Kidney (tissue), 14 donors: ENCODE data around the gene DAB1. TPM values are rescaled to one million over a fixed set of nuclear protein-coding genes. Genes with fewer than 3 reads are reported as not detected.

Experiments used
- DNase-seq, 5 donors: peaks; one replicate each; pipeline ENCODE4 v3.0.0-alpha.2; 2013 to 2020
- FAIRE-seq: peaks from 2 replicates; lab custom pipeline; 2012; peaks lifted over from hg19 to GRCh38; lab: Jason Lieb, UNC
- H3K27ac ChIP-seq, 2 donors: one replicate each; pipeline ENCODE4 v1.7.0; 2013; ENCODE audit warnings: low read depth in 2 of 2, low read length in 2 of 2, inconsistent platforms in 1 of 2
- H3K27me3 ChIP-seq: one replicate; pipeline ENCODE4 v1.7.1; 2013; ENCODE audit warnings: low read length, inconsistent platforms; ENCODE audit not compliant: control insufficient read depth, insufficient read depth
- H3K36me3 ChIP-seq, 3 donors: one replicate each; pipeline versions ENCODE4 v1.7.0 to v1.7.1; 2013; ENCODE audit warnings: low read length in 3 of 3, control low read depth in 1 of 3, inconsistent platforms in 1 of 3; ENCODE audit not compliant: insufficient read depth in 3 of 3, control insufficient read depth in 2 of 3
- H3K4me1 ChIP-seq, 3 donors: one replicate each; pipeline versions ENCODE4 v1.7.0 to v1.7.1; 2013; ENCODE audit warnings: low read length in 3 of 3, inconsistent platforms in 1 of 3, low read depth in 1 of 3; ENCODE audit not compliant: control insufficient read depth in 2 of 3, insufficient read depth in 2 of 3
- H3K4me3 ChIP-seq, 3 donors: one replicate each; pipeline versions ENCODE4 v1.7.0 to v1.8.1; 2013; ENCODE audit warnings: low read length in 3 of 3, control low read depth in 1 of 3, inconsistent platforms in 1 of 3
- H3K9ac ChIP-seq, 3 donors: one replicate each; pipeline versions ENCODE4 v1.7.0 to v1.7.1; 2013; ENCODE audit warnings: low read length in 3 of 3, control low read depth in 1 of 3, inconsistent platforms in 1 of 3
- H3K9me3 ChIP-seq, 3 donors: one replicate each; pipeline versions ENCODE4 v1.7.0 to v1.7.1; 2013; ENCODE audit warnings: low read length in 3 of 3, control low read depth in 1 of 3, inconsistent platforms in 1 of 3; ENCODE audit not compliant: control insufficient read depth in 2 of 3, insufficient read depth in 1 of 3
- CTCF ChIP-seq: IDR thresholded peaks from 3 replicates; pipeline ENCODE4 v1.5.1; 2012; ENCODE audit warnings: mild to moderate bottlenecking, moderate library complexity, borderline replicate concordance; ENCODE audit not compliant: insufficient read depth; ENCODE audit errors: extremely low read depth
- intact Hi-C: fragments of 100-400 bp; cut with DNase I; formaldehyde crosslinking; loops from one replicate; pipeline ENCODE4 v1.11.1; 2022
- polyA plus RNA-seq: library from polyadenylated mRNA; stranded (reverse); fragments of 350-450 nt; fragmentation: Illumina TruSeq; extraction: RNeasy Lipid Tissue Mini Kit (QIAGEN cat#74804); gene quantifications from one replicate; pipeline ENCODE4 v1.2.3, GENCODE V29; 2014; ENCODE audit warnings: low read depth, low replicate concordance; ENCODE audit not compliant: insufficient read depth
- total RNA-seq: library from RNA; stranded (reverse); fragmentation: NEBNext Ultra II Directional; extraction: Animal tissue kit (Norgen Biotek cat#: 25700); gene quantifications from one replicate; pipeline ENCODE4 v1.2.1, GENCODE V29; 2021
- donor health status: control.
- donor health status: control.
- donor health status: control.
- donor health status: control.
- donor health status: control.
- donor health status: DM: yes; HTN: yes; CAD: no.
- donor health status: Normal renal cell carcinoma (clear cell type).

DAB1 gene
- total and polyA plus RNA-seq, 2 donors from 2014 or later = 2.3 TPM; not detected in 1

- no peak for FAIRE-seq
- Histone ChIP-seq H3K4me3 (no peak overlapping the region), H3K9ac (no peak overlapping the region), H3K9me3 (no peaks in the 10 kb centered on the region), H3K27ac (no peak overlapping the region), H3K36me3 (no peaks in the 10 kb centered on the region), H3K27me3 (no peaks in the 10 kb centered on the region), H3K4me1 (peaks cover 0 to 2% (median 0%) of the 10 kb centered on the region in 3 donors)
- no peak for DNase-seq
- intact Hi-C loops = no loop called here
- no peak for TF ChIP-seq CTCF
Measured at GRCh38 chr1:56983484-56983883, 440.4 kb downstream of the DAB1 start.

GRCh38 chr1:56979986-56980755 is 443.7 kb downstream of the DAB1 start:
- Histone ChIP-seq H3K4me3 (no peak overlapping the region), H3K27ac (no peak overlapping the region), H3K27me3 (no peaks in the 10 kb centered on the region), H3K36me3 (no peaks in the 10 kb centered on the region), H3K4me1 (no peaks in the 10 kb centered on the region), H3K9ac (no peak overlapping the region), H3K9me3 (no peaks in the 10 kb centered on the region)
- no peak for TF ChIP-seq CTCF
- intact Hi-C loops = no loop called here
- no peak for DNase-seq
- no peak for FAIRE-seq

- no peak for FAIRE-seq
- no peak for DNase-seq
- Histone ChIP-seq H3K9me3 (no peaks in the 10 kb centered on the region), H3K27ac (no peak overlapping the region), H3K27me3 (no peaks in the 10 kb centered on the region), H3K9ac (no peak overlapping the region), H3K4me1 (no peaks in the 10 kb centered on the region), H3K36me3 (no peaks in the 10 kb centered on the region), H3K4me3 (no peak overlapping the region)
- no peak for TF ChIP-seq CTCF
- intact Hi-C loops = no loop called here
Measured at GRCh38 chr1:56978819-56979218, 445.0 kb downstream of the DAB1 start.
